ENCODE data around the gene CALML4.
"Not testable (repeated sequence)": the region's sequence is repeated elsewhere in the genome, so short reads cannot be mapped to it uniquely, and the experiment has no call there.

Gene CALML4

GRCh38 chr15:68203956-68204355 is 1.2 kb downstream of the CALML4 start:
- no peak for DNase-seq (ENCODE audit: low read depth in 1 of 2, low spot score in 1 of 2)
- Histone ChIP-seq H3K27me3 (ENCODE audit: insufficient read depth, poor library complexity, severe bottlenecking) (no peaks in the 10 kb centered on the region), H3K27ac (replicated peaks) (no peak overlapping the region; the same call in 1 of the 2 replicates), H3K4me3 (replicated peaks; ENCODE audit: insufficient read depth, low read length) (no peak overlapping the region)
- TF ChIP-seq REST (IDR thresholded peaks at IDR 0.05; ENCODE audit: insufficient replicate concordance, low read depth) (no peak), SPI1 (IDR thresholded peaks at IDR 0.05; ENCODE audit: borderline replicate concordance, low read depth) (no peak), POLR2AphosphoS5 (IDR thresholded peaks at IDR 0.05; ENCODE audit: low read depth) (no peak), CTCF (IDR thresholded peaks at IDR 0.05; ENCODE audit: insufficient read depth, low read length) (no peak), GABPA (IDR thresholded peaks at IDR 0.05; ENCODE audit: low read depth) (no peak)

GRCh38 chr15:68203486-68203885 is 1.6 kb downstream of the CALML4 start:
- no peak for DNase-seq (ENCODE audit: low read depth in 1 of 2, low spot score in 1 of 2)
- Histone ChIP-seq H3K27me3 (ENCODE audit: insufficient read depth, poor library complexity, severe bottlenecking) (no peaks in the 10 kb centered on the region), H3K27ac (replicated peaks) (no peak overlapping the region), H3K4me3 (replicated peaks; ENCODE audit: insufficient read depth, low read length) (no peak overlapping the region)
- TF ChIP-seq CTCF (IDR thresholded peaks at IDR 0.05; ENCODE audit: insufficient read depth, low read length) (no peak), GABPA (IDR thresholded peaks at IDR 0.05; ENCODE audit: low read depth) (no peak), SPI1 (IDR thresholded peaks at IDR 0.05; ENCODE audit: borderline replicate concordance, low read depth) (no peak), POLR2AphosphoS5 (IDR thresholded peaks at IDR 0.05; ENCODE audit: low read depth) (no peak), REST (IDR thresholded peaks at IDR 0.05; ENCODE audit: insufficient replicate concordance, low read depth) (no peak)

GRCh38 chr15:68202994-68203393 is 2.1 kb downstream of the CALML4 start:
- H3K27ac ChIP-seq (replicated peaks); H3K4me3 ChIP-seq (replicated peaks; ENCODE audit: insufficient read depth, low read length); DNase-seq (ENCODE audit: low read depth in 1 of 2, low spot score in 1 of 2); H3K27me3 ChIP-seq (ENCODE audit: insufficient read depth, poor library complexity, severe bottlenecking): not testable (repeated sequence)

GRCh38 chr15:68201879-68202261 is 3.3 kb downstream of the CALML4 start:
- H3K4me3 ChIP-seq (replicated peaks; ENCODE audit: insufficient read depth, low read length), result no peak overlapping the region
- TF ChIP-seq GABPA (IDR thresholded peaks at IDR 0.05; ENCODE audit: low read depth), result no peak
- no peak for DNase-seq (ENCODE audit: low read depth in 1 of 2, low spot score in 1 of 2)
- H3K27me3 ChIP-seq (ENCODE audit: insufficient read depth, poor library complexity, severe bottlenecking), result no peaks in the 10 kb centered on the region
- no peak overlapping the region for H3K27ac ChIP-seq (replicated peaks)

- TF ChIP-seq POLR2AphosphoS5 (IDR thresholded peaks at IDR 0.05; ENCODE audit: low read depth), result no peak
- TF ChIP-seq REST (IDR thresholded peaks at IDR 0.05; ENCODE audit: insufficient replicate concordance, low read depth), result no peak
- no peak overlapping the region for H3K27ac ChIP-seq (replicated peaks)
- no peaks in the 10 kb centered on the region for H3K27me3 ChIP-seq (ENCODE audit: insufficient read depth, poor library complexity, severe bottlenecking)
- no peak for DNase-seq (ENCODE audit: low read depth in 1 of 2, low spot score in 1 of 2)
- H3K4me3 ChIP-seq (replicated peaks; ENCODE audit: insufficient read depth, low read length), result no peak overlapping the region
Observed at GRCh38 chr15:68201153-68201878, 3.8 kb downstream of the CALML4 start.

All from HL-60 (cell line).